ENCODE results near the gene PCDHGB3. TPM values are rescaled to one million over a fixed set of nuclear protein-coding genes. Genes with fewer than 3 reads are reported as not detected.
"Not testable (repeated sequence)": the region's sequence is repeated elsewhere in the genome, so short reads cannot be mapped to it uniquely, and the experiment has no call there.

The PCDHGB3 gene
- total RNA-seq, 1 donor from 2014 or later = 7.2 TPM

- intact Hi-C loops (cut with micrococcal nuclease) = not testable (repeated sequence)
- DNase-seq = peak; percentile 67
- ATAC-seq = peak; percentile 92
Observed at GRCh38 chr5:141387557-141388311, 17.7 kb downstream of the PCDHGB3 start, which contains the start of gene PCDHGB4. Gene PCDHGB4, plus strand, starts transcription at chr5:141387698. Its CDS starts 187 bp downstream, at chr5:141387885.

- intact Hi-C loops (cut with micrococcal nuclease) = no loop called here
- DNase-seq = no peak
- no peak for ATAC-seq
Observed at GRCh38 chr5:141388661-141389060, 18.6 kb downstream of the PCDHGB3 start.

- intact Hi-C loops (cut with micrococcal nuclease) = no loop called here
- DNase-seq (no peak), ATAC-seq (no peak)
Observed at GRCh38 chr5:141389153-141390042, 19.4 kb downstream of the PCDHGB3 start.

GRCh38 chr5:141392429-141393198, 22.6 kb downstream of the PCDHGB3 start, which contains the start of gene PCDHGA8:
Gene PCDHGA8, plus strand, starts transcription at chr5:141392633. Its CDS starts 181 bp downstream, at chr5:141392814.
- intact Hi-C loops (cut with micrococcal nuclease) = no loop called here
- ATAC-seq = no peak

GRCh38 chr5:141393267-141393666, 23.2 kb downstream of the PCDHGB3 start:
- ATAC-seq (no peak), DNase-seq (no peak)
- intact Hi-C loops (cut with micrococcal nuclease) = no loop called here

More at GRCh38 chr5:141392429-141393198, 22.6 kb downstream of the PCDHGB3 start, which contains the start of gene PCDHGA8:
- no peak for DNase-seq

- DNase-seq; intact Hi-C loops (cut with micrococcal nuclease); ATAC-seq: not testable (repeated sequence)
Observed at GRCh38 chr5:141394401-141395187, 24.6 kb downstream of the PCDHGB3 start.

GRCh38 chr5:141397756-141398551, 27.9 kb downstream of the PCDHGB3 start, which contains the start of gene PCDHGB5:
Gene PCDHGB5, plus strand, starts transcription at chr5:141397947. Its CDS starts 181 bp downstream, at chr5:141398128.
- DNase-seq = peak; percentile 68
- intact Hi-C loops (cut with micrococcal nuclease) = not testable (repeated sequence)
- peak; percentile 96 for ATAC-seq

- DNase-seq = no peak
- intact Hi-C loops (cut with micrococcal nuclease) = no loop called here
- ATAC-seq = peak; percentile 43
Observed at GRCh38 chr5:141398608-141399007, 28.6 kb downstream of the PCDHGB3 start.

- ATAC-seq = no peak
- no peak for DNase-seq
- intact Hi-C loops (cut with micrococcal nuclease) = loop anchor here (10.0 kb wide), 1 partner anchor 165 kb away; no protein-coding TSS in a partner anchor
Observed at GRCh38 chr5:141399555-141400258, 29.7 kb downstream of the PCDHGB3 start.

- no peak for ATAC-seq
- peak; percentile 35 for DNase-seq
- intact Hi-C loops (cut with micrococcal nuclease) = loop anchor here (10.0 kb wide), 1 partner anchor 162 kb away; no protein-coding TSS in a partner anchor
Observed at GRCh38 chr5:141402553-141403243, 32.7 kb downstream of the PCDHGB3 start, which contains the start of gene PCDHGA9. Gene PCDHGA9, plus strand, starts transcription at chr5:141402778. Its CDS starts 175 bp downstream, at chr5:141402953.

- ATAC-seq (no peak), DNase-seq (no peak)
- intact Hi-C loops (cut with micrococcal nuclease) = loop anchor here (10.0 kb wide), 1 partner anchor 161 kb away; no protein-coding TSS in a partner anchor
Observed at GRCh38 chr5:141403387-141403786, 33.3 kb downstream of the PCDHGB3 start.

GRCh38 chr5:141407790-141408505, 37.9 kb downstream of the PCDHGB3 start, which contains the start of gene PCDHGB6:
Gene PCDHGB6, plus strand, starts transcription at chr5:141408021. Its CDS starts 182 bp downstream, at chr5:141408203.
- intact Hi-C loops (cut with micrococcal nuclease) = loop anchor here (10.0 kb wide), 1 partner anchor 157 kb away; no protein-coding TSS in a partner anchor

GRCh38 chr5:141409598-141410306, 39.7 kb downstream of the PCDHGB3 start:
- ATAC-seq (no peak), DNase-seq (no peak)
- intact Hi-C loops (cut with micrococcal nuclease) = loop anchor here (10.0 kb wide), 3 partner anchors 65 to 155 kb away; partner anchors contain the start of gene PCDHGC3

More at GRCh38 chr5:141407790-141408505, 37.9 kb downstream of the PCDHGB3 start, which contains the start of gene PCDHGB6:
- DNase-seq = peak; percentile 78
- ATAC-seq = peak; percentile 92

GRCh38 chr5:141411575-141411974, 41.5 kb downstream of the PCDHGB3 start:
- DNase-seq = no peak
- intact Hi-C loops (cut with micrococcal nuclease) = loop anchor here (10.0 kb wide), 2 partner anchors 63 to 113 kb away; partner anchors contain the start of gene PCDHGC3
- no peak for ATAC-seq
